ENCODE data around the gene MRAP.
"Not testable (repeated sequence)": the region's sequence is repeated elsewhere in the genome, so short reads cannot be mapped to it uniquely, and the experiment has no call there.

Gene MRAP

DNA sequence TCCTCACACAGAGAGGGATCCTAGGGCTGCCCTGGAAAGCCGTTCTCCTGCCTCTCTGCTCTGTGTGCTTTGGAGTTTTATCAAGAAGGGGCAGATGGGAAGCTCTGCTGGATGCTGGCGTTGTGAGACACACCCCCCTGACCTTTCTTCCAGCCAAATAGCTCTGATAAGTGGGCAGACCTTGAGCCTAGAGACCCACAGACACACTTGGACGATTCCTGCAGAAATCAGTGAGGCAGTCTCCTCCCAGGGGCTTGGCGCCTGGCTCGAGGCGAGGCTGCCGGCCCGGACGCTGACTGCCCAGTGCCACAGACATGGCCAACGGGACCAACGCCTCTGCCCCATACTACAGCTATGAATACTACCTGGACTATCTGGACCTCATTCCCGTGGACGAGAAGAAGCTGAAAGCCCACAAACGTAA, at the start of gene MRAP:
MRAP (plus strand) TSS at position 198 of the 424 bp plus-strand sequence; CDS start at position 315, 117 bp downstream.
- no peak for DNase-seq

DNA sequence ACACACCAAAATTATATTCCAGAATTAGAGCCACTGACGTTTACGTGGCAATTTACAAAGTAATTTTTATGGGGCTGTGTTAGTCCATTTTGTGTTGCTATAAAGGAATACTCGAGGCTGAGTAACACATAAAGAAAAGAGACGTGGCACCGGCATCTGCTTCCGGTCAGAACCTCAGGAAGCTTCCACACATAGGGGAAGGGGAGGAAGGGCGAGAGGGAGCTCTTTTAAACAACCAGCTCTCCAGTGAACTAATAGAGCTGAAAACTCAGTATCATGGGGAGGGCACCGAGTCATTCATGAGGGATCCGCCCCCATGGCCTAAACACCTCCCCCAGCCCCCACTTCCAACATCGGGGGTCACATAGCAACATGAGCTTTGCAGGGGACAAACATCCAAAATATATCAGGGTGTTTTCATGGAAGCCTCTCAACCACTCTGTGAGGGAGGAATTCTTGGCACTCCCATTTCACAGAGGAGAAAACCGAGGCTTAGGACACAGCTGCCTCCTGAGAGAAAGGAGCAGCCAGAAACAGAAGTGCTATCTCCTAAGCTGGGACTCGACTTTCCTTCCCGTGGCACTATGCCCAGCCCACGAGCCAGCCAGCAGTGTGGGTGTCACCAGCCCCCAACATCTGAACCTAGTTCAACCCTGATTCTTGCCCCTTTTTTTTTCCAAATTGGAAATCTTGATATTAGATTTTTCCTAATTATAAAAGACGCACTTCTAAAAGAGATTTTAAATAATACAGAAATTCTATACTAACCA, 49.0 kb upstream of the MRAP start:
- DNase-seq, result no peak

DNA sequence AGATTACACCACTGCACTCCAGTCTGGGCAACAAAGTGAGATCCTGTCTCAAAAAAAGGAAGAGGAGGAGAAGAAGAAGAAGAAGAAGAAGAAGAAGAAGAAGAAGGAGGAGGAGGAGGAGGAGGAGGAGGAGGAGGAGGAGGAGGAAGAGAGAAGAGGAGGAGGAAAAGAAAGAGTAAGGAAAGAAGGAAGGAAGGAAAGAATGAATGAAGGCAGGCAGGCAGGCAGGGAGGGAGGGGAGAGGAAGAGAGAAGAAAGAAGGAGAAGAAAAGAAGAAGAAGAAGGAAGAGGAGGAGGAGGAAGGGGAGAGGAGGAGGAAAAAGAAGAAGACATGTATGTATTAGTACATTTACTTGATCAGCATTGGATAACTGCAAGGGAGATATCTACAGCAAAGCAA, 46.5 kb upstream of the MRAP start:
- no peak for DNase-seq

DNA sequence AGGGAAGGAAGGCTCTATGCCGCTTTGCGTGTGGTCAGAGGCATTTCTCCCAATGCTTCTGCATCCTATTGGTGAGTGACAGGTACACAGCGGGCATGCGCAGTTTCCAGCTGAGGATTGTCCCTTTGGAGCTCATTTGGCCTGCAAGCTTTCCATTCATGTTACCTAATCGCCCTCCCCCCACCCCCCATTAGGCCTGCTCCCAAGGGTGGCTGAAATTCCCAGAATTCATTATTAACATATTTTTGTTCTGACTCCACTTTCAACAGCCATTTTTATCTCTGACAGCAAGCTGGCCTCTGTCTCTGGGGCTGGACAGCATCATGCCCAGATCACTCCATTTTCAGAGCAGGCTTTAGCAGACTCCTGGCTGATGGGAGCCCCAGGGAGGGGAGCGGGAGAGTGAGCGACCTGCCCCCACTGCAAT, 45.4 kb upstream of the MRAP start:
- no peak for DNase-seq

DNA sequence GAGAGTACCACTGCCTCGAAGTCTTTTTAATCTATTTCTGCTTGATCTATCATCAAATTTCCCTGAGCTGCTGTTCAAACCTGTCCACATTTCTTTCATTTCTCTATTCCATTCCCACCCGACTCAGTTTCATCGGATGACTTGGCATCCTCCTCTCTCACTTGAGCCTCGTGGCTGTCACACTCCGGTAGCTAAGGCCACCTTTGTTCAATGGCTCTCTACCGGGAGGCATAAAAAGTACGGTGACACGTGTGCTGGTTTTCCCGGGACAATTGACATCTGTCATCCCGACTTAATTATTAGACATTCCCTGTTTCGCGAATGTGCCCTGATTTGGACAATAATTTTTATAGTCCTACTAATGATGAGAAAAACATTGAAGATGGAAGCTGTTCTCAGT, 42.4 kb upstream of the MRAP start:
- DNase-seq, result no peak

DNA sequence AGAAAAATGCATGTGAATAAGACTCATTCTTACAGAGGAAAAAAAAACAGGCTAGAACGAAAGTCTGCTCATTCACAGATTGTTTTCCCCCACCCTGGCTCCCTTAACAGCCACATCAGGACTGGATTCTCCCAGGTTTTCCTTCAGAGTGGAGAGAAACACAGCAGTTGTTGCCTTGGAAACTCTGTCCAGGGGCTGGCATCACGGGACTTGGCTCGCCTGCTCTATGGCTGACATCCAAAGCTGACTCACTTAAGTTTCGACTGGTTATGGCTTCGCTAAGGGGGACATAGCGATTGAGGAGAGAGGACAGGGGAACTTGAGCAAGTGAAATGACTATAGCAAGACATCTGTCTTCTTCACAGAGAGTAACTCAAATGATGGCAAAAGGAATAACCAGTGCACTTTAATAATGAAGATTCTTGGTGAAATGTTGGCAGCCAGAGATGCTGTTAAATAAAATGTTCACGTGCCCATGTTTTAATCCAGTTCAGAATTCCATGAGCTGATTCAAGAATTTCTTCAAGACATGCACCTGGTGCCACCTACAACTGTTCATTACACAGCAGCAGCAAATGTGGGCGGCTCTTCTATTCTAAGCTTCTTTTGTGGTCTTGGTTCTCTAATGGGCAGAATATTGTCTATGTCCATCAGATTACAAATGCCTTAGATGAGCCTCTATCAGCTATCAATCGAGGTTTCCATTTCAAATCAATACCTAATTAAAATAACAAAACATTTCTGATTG, 41.6 kb upstream of the MRAP start:
- DNase-seq, result no peak

DNA sequence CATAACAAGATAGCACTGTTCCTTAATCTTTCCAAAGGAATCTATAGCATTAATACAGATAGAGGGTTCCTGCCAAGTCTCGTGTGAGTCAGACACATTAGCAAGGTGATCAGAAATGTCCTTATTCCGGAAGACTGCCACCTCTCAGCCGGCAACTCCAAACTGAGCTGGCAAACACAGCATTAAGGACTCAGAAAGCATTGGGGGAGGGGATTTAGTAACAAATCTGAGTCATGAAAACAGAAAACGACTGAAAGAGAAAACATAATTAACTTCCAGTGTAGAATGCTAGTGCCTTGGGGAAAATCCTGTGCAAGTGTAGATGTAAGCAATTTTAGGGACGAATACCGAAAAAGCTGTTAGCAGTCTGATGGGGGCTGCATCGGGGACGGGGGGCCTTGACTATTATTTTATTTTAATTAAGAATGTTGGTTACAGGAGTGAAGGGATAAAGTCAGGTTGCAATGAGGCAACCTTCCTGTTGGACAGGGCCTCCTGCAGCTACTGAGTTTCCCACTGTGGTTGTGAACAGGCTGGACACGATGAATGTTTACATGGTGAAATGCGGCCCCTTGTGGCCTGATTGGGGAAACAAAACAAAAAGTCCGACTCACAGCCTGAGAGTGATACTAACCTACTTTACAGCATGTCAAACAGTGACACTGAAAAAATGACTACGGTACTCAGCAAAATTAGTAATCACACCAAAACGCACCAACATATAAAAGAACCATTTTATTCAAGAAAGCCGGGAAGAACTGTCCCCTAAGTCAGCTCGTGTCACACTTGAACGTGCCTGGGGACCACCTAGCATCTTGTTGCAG, 40.5 kb upstream of the MRAP start:
- DNase-seq, result peak; percentile 54 to 60

DNA sequence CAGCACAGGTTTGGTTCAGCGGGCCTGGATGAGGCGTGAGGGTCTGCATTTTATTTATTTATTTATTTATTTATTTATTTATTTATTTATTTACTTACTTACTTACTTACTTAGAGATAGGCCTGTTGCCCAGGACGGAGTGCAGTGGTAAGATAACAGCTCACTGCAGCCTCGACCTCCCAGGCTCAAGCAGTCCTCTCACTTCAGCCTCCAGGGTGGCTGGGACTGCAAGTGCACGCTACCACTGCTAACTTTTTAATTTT, 39.9 kb upstream of the MRAP start:
- DNase-seq, result not testable (repeated sequence)

DNA sequence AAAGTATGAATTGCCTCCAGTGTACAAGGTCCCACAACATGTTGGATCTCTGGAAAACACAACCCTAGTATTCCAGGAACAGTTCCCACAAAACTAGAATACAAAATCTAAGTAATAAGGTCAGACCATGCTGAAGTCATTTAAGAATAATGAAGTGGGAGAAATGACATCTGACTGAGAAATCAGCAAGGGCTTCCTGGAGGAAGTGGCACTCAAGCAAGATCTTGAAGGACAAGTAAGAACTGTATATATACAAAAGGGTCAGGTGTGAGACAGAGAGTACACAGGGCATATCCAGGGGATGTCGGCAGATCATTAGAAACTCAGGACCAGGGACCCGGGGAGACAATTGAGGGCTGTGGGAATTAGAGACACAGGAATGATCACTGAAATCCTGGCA, 38.5 kb upstream of the MRAP start:
- DNase-seq, result no peak

DNA sequence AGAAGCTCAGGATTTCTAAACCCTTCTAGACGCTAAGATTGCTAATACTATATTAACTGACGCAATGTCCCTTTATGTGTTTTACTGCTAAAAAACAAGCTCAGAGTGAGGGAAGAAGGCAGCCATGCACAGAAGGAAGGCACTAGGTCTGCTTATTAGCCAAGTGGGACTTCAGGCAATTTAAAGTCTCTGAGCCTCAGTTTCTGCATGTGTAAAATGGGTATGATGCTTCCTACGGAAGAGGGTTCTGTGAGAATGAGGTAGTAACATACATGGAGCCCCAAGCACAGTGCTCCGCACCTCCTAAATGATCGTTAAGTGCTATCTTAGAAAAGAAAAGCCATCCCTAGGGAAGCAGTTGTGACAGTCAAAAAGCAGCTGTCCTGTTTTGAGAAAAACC, 36.7 kb upstream of the MRAP start:
- no peak for DNase-seq

DNA sequence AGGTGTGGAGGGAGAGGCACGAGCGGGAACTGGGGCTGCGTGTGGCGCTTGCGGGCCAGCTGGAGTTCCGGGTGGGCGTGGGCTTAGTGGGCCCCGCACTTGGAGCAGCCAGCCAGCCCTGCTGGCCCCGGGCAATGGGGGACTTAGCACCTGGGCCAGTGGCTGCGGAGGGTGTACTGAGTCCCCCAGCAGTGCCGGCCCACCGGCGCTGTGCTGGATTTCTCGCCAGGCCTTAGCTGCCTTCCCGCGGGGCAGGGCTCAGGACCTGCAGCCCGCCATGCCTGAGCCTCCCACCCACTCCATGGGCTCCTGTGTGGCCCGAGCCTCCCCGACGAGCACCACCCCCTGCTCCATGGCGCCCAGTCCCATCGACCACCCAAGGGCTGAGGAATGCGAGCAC, 33.3 kb upstream of the MRAP start:
- not testable (repeated sequence) for DNase-seq

DNA sequence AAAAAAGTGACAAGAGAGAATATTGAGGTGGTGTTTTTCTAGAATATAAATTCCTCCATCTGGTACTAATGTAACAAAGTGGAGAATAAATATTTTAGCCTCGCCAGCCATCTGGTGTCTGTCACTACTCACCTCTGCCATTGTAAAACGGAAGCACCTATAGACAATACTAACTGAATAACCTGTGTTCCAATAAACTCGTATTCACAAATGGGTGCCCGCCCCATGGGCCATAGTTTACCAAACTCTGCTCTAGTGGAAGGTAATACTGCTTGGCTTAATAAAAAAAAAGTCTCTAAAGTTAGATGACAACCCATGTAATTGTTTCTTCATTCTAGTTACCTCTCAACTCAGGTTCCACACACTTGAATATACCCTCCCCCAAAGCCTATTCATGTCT, 27.9 kb upstream of the MRAP start:
- no peak for DNase-seq

DNA sequence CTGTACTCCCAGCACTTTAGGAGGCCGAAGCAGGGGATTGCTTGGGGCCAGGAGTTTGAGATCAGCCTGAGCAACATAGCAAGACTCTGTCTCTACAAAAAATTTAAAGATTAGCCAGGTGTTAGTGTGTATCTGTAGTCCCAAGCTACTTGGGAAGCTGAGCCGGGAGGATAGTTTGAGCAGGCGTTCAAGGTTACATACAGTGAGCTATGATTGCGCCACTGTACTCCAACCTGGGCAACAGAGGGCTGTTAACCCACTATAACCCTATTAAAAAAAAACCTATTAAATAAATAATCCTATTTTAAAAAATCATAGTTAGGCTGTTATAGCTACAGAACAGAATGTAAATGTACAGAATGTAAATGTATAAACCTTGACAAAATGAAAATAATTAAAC, 22.0 kb upstream of the MRAP start:
- no peak for DNase-seq

DNA sequence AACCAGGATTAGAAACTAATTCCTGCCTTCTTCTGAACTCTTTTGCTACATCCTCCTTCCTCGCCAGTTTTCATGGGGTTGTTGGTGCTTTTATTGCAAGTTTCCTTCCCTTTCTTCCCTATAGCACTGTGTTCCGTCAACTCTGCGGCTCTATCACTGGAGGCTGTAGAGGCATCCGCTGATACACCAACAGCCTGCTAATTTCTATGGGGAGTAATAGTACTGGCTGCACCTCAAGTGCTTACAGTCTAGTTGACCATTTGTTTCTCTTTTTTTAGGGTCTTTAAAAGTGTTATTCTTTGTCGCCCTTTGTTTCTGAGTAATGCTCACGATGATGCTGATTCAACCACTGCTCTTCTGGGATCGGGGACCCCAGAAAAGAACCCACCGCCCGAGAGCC, 20.6 kb upstream of the MRAP start:
- DNase-seq, result peak; percentile 10 to 35

DNA sequence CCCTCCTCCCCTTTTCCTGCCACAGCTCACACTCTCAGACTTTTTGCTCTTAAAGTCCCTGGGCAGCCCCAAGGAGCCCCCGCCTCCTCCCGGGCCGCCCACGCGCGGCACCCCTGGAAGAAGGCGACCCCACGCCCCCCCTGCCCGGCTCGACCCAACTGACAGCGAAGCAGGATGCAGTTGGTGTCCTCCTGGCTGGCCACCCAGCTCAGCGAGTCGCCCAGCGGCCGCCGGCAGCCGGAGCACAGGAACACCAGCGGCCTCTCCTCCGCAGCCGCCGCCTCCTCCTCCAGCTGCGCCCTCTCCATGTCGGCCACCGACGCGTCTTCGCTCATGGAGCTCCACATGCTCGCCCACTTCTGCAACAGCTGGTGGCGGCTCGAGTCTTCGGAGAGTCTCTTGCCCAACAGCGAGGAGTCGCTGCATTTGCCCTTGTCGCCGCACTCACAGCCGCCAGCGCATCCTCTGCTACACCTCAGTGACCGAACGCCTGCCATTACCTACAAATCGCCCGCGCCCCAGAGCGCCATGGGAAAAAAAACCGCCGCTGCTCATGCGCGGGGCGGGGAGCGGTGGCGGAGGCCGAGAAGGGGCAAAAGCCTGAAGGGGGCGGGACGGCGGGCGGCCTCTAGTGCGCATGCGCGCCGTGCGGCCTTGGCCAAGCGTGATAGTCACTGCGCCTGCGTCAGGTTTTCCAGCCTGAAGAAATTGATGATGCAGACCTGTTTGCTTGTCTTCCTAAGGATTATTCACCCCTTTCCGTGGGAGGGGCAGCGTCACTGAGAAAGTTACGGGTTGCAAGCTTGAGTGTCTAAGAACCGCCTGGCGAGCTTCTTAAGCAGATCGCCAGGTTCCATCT, 19.9 kb upstream of the MRAP start, which contains the start of gene MIS18A:
MIS18A (minus strand) TSS at position 532 of the 859 bp plus-strand sequence; CDS start at position 497, 35 bp downstream.
- DNase-seq, result peak; percentile 89 to 90

DNA sequence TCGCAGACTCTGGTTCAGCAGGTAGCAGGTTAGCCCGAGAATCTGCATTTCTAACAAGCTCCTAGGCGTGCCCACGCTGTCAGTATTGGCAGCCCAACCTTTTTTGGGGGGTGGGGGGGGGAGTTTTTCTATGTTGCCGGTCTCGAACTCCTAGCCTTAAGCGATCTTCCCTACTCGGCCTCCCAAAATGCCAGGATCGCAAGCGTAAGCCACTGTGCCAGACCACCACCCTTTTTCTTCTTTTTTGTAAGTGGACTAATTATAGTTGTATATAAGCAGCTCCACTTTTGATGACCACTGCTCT, 19.3 kb upstream of the MRAP start:
- no peak for DNase-seq

DNA sequence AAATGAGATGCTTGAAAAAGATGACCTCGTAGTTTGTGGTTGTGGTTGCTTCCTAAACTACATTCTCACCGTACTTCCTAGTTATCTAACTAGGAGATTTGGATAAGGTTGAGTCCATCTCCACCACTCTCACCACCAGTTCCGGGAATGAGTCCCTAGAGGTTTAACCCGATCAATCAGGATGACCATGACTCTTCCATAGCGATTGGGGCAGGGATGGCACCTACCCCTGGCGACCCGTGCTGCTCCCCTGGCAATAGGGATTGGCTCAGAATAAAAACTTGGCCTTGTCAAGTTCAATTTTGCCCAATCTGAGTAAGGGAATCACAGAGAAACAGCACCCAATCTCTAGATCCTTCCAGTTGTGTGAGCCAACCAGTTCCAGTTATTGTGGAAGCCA, 17.1 kb upstream of the MRAP start:
- DNase-seq, result no peak

DNA sequence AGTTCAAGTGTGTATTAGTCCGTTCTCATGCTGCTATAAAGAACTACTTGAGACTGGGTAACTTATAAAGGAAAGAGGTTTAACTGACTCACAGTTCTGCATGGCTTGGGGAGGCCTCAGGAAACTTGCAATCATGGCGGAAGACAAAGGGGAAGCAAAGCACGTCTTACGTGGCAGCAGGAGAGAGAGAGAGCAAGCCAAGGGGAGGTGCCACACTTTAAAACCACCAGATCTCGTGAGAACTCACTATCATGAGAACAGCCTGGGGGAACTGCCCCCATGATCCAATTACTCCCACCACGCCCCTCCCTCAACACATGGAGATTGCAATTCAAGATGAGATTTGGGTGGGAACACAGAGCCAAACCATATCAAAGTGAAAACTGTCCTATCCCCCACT, 15.7 kb upstream of the MRAP start:
- DNase-seq, result no peak

DNA sequence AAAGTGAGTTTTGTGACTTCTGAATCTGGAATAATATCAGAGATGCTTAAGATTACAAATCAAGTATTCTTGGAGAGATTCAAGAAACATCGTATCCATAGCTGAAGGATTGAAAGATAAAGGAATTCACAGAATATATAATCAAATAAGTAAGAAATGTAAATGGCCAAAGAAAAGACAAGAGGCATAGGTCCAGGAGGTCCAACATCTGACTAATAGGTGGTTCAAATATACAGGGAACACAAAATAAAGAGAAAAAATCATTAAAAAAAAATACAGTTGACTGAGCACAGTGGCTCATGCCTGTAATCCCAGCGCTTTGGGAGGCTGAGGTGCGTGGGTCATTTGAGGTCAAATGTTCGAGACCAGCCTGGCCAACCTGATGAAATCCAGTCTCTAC, 13.2 kb upstream of the MRAP start:
- DNase-seq, result no peak

DNA sequence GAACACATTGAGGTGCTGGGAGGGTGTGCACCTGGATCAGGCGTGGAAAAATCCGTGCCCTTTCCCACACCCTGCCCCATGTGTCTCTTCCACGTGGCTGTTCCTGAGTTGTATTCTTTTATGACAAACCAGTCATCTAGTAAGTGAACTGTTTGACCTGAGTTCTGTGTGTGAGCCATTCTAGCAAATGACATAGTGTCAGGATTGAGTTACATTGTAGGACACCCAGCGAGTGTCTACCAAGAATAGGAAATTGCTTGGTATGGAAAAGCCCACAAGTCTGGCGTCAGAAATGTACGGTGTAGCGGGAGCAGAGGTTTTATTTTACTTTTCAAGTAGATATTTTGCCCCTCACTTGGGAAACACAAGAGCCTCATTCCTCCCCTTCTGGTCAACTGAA, 1.2 kb upstream of the MRAP start:
- DNase-seq, result no peak

DNA sequence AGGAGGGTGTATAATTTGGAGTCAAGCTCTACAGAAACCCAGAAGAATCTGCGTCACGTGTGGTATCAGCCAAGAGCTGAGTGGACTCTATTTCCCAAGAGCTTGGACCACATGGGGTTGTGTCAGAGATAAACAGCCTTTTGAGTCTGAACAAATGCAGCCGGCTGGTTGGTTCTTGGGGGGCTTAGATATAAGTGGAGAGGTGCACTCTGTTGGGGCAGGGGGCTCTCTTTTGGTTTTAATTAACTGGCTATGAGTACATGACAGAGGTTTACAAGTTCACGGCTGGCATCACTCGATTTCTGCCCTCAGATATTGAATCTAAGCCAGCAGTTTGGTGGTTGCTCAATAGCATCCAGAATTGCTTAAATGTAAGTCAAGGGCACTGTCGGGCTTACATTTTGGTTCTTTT, 501 bp upstream of the MRAP start:
- no peak for DNase-seq

DNA sequence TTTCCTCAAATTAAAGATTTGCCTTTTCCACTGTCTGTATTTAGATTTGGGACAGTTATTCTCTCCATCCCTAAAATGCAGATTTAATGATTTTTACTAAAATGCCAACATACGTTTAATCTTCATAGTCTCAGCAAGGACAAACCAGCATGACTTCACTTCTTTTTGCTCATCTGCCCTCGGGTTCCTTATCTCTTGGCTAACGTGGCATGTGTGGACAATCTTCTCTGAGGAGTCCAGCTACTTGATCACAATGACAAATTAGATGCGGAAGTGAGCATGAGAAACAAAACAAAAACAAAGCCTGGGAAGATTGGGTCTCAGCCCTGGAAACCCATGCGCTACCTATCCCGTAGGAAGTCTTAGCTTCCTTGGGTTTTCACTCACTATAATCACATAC, 1.0 kb downstream of the MRAP start:
- no peak for DNase-seq

DNA sequence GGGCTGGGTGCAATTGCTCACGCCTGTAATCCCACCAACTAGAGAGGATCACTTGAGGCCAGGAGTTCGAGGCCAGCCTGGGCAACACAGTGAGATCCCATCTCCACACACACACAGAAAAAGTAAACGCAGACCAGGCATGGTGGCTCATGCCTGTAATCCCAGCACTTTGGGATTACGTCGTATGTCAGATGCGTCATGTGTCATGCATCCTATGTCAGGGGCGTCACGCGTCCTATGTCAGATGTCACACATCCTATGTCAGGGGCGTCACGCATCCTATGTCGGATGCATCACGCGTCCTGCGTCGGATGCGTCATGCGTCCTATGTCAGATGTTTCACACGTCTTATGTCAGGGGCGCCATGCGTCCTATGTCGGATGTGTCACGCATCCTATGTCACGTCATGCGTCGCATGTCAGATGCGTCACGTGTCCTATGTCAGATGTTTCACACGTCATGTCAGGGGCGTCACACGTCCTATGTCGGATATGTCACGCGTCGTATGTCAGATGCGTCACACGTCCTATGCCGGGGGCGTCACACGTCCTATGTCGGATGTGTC, 1.5 kb downstream of the MRAP start:
- no peak for DNase-seq
